HG03457 (cell line): ENCODE results near the gene ACTR6.
A peak's percentile ranks its signal among the peaks of the same experiment; 100 is the strongest.

Source experiments
- ATAC-seq: cut with Tn5 transposase; IDR thresholded peaks from one replicate; pipeline ENCODE4 v1.9.1; 2021; ENCODE audit warnings: moderate number of reproducible peaks; ENCODE audit not compliant: unreplicated experiment

The ACTR6 gene

DNA sequence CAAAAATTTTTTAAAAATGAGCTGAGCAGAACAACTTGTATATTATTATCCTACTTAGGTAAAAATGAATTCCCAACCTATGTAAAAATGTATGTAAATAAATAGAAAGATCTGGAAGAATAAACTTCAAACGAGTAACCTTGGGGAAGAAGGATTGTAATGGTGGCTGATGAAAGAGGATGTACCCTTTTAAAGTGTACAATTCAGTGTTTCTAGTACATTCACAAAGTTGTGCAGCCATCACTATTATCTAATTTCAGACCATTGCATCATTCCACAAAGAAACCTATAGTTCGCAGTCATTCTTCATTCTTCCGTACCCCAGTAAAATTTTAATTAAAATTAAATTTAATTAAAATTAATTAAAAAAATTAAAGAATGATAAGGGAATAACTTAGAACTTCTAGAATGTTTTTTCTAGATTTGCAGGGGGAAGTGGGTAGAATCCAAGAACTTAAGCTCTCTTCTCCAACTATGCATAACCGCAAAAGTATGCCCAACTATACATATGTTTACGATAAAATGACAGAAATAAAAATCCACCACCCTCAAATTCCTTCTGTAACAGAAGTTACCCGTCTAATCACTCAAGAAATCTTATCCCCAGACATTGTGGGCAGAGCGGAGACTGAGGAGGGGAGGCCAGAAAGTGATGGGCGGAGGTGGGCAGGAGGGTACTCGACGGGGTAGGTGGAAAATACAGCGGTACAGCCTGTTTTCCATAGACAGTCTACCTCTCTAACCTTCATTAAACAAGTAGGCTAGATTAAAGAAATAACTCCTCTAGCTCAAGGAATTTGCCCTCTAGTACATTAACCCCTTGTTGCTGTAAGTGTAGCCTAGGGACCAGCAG lies 65.3 kb downstream of the ACTR6 start:
- ATAC-seq, result peak; percentile 3

DNA sequence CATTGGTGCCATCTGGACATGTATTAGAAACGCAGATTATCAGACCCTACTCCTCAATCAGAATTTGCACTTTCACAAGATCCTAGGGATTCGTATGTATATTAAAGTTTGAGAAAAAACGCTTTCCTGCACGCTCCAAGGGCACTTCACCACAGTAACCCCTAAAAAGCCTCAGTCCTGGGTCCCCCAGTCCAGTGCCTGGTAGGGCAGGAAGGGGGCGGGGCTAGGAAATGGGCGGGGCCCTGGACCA lies 65.9 kb downstream of the ACTR6 start:
- ATAC-seq, result peak; percentile 78

- ATAC-seq, result peak; percentile 89
Measured at GRCh38 chr12:100266835-100267602, 66.4 kb downstream of the ACTR6 start, which contains the start of the genes DEPDC4 and SCYL2. Gene DEPDC4, minus strand, starts transcription at chr12:100267079. Its CDS starts 3 bp downstream, at chr12:100267076. Gene SCYL2, plus strand, starts transcription at chr12:100267177. Its CDS starts 15,794 bp downstream, at chr12:100282971.

DNA sequence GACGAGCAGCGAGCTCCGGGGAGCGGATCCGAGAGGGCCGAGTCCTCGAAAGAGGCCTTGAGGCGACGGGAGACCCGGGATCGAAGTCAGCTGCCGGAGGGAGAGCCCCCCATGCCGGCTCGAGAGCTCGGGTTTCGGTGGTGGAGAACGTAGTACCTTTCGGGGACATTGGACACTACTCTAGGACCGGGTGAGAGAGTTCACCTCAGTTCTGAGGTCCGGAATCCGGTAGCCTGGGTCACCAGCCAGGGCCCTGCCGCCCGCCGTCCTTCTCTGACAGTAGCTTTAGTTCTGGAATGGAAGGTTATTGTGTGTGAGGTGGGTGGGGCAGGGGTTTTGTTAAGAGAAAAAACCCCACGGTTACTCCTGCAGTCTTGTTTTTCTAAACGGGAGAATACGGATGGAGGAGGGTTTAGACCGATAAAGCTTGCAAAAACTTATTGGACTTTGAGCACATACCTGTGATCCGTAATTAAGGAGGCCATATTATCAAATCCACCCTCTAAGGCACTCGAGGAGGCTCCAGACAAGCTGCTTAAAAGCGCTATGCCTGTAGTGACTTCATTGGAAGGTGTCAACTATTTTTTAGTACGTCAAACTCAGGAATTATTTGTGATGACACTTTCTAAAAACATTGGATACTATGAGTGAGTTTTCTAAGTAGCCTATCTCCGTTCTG lies 67.1 kb downstream of the ACTR6 start:
- ATAC-seq, result peak; percentile 14

GRCh38 chr12:100268835-100269564 lies 68.4 kb downstream of the ACTR6 start:
- ATAC-seq, result no peak

- no peak for ATAC-seq
Measured at GRCh38 chr12:100273782-100274181, 73.2 kb downstream of the ACTR6 start.
